ENCODE data around the gene AP4B1. TPM values are rescaled to one million over a fixed set of nuclear protein-coding genes. Genes with fewer than 3 reads are reported as not detected.

The AP4B1 gene
- total and polyA plus RNA-seq, 9 of the 15 experiments (the other 6 are each of a cell fraction or from before 2014, with no cell fraction given), result 15.8 to 36.5 (median 24.6) TPM

DNA sequence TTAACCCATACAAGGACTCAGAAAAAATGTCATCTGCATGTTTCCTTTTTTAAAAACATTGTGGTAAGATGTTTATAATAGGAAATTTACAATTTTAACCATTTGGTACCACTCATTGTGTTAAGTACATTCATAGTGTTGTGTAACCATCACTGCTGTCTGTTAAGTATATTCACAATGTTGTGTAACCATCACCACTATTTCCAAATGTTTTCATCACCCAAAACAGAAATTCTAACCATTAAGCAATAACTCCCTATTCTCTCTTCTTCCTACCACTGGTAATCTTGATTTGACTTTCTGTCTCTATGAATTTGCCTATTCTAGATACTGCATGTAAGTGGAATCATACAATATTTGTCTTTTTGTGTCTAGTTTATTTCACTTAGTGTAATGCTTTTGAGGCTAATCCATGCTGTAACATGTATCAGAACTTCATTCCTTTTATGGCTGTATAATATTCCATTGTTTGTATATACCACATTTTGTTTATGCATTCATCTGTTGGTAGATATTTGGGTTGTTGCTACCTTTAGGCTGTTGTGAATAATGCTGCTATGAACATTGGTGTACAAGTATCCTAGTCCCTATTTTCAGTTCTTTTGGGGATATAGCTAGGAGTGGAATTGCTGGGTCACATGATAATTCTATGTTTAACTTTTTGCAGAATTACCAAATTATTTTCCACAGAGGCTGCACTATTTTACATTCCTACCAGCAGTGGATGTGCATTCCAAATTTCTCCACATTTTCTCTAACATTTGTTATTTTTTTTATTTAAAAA, 38.6 kb upstream of the AP4B1 start (continued):
- TF ChIP-seq, protein P1, sequence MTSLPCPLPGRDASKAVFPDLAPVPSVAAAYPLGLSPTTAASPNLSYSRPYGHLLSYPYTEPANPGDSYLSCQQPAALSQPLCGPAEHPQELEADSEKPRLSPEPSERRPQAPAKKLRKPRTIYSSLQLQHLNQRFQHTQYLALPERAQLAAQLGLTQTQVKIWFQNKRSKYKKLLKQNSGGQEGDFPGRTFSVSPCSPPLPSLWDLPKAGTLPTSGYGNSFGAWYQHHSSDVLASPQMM (CRISPR knock-in tag; IDR thresholded peaks at IDR 0.05), result no peak
- TF ChIP-seq CEBPB (tag; IDR thresholded peaks at IDR 0.05) (peak; percentile 90), KDM5B (IDR thresholded peaks at IDR 0.05; ENCODE audit: insufficient replicate concordance, low read depth, low read length) (no peak), HNRNPL (IDR thresholded peaks at IDR 0.05; ENCODE audit: low read depth, low read length) (no peak), EP400 (IDR thresholded peaks at IDR 0.05) (0 out of 2 replicates have a peak, but pooled peaks have one; percentile 16), ZNF146 (CRISPR knock-in tag; IDR thresholded peaks at IDR 0.05; ENCODE audit: unreplicated experiment) (peak; percentile 15), TOE1 (IDR thresholded peaks at IDR 0.05; ENCODE audit: borderline replicate concordance) (no peak), TOE1 (CRISPR knock-in tag; IDR thresholded peaks at IDR 0.05; ENCODE audit: borderline replicate concordance, low read depth) (no peak), TSC22D4 (tag; IDR thresholded peaks at IDR 0.05) (no peak)
- TF ChIP-seq, protein P2, sequence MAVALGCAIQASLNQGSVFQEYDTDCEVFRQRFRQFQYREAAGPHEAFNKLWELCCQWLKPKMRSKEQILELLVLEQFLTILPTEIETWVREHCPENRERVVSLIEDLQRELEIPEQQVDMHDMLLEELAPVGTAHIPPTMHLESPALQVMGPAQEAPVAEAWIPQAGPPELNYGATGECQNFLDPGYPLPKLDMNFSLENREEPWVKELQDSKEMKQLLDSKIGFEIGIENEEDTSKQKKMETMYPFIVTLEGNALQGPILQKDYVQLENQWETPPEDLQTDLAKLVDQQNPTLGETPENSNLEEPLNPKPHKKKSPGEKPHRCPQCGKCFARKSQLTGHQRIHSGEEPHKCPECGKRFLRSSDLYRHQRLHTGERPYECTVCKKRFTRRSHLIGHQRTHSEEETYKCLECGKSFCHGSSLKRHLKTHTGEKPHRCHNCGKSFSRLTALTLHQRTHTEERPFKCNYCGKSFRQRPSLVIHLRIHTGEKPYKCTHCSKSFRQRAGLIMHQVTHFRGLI (CRISPR knock-in tag; IDR thresholded peaks at IDR 0.05), result no peak
- TF ChIP-seq, protein P3, sequence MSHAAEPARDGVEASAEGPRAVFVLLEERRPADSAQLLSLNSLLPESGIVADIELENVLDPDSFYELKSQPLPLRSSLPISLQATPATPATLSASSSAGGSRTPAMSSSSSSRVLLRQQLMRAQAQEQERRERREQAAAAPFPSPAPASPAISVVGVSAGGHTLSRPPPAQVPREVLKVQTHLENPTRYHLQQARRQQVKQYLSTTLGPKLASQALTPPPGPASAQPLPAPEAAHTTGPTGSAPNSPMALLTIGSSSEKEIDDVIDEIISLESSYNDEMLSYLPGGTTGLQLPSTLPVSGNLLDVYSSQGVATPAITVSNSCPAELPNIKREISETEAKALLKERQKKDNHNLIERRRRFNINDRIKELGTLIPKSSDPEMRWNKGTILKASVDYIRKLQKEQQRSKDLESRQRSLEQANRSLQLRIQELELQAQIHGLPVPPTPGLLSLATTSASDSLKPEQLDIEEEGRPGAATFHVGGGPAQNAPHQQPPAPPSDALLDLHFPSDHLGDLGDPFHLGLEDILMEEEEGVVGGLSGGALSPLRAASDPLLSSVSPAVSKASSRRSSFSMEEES (CRISPR knock-in tag; IDR thresholded peaks at IDR 0.05), result peak; percentile 31; the same call in 1 of the 2 replicates
- TF ChIP-seq, protein P4, sequence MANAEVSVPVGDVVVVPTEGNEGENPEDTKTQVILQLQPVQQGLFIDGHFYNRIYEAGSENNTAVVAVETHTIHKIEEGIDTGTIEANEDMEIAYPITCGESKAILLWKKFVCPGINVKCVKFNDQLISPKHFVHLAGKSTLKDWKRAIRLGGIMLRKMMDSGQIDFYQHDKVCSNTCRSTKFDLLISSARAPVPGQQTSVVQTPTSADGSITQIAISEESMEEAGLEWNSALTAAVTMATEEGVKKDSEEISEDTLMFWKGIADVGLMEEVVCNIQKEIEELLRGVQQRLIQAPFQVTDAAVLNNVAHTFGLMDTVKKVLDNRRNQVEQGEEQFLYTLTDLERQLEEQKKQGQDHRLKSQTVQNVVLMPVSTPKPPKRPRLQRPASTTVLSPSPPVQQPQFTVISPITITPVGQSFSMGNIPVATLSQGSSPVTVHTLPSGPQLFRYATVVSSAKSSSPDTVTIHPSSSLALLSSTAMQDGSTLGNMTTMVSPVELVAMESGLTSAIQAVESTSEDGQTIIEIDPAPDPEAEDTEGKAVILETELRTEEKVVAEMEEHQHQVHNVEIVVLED (CRISPR knock-in tag; IDR thresholded peaks at IDR 0.05), result no peak
- TF ChIP-seq, protein P5, sequence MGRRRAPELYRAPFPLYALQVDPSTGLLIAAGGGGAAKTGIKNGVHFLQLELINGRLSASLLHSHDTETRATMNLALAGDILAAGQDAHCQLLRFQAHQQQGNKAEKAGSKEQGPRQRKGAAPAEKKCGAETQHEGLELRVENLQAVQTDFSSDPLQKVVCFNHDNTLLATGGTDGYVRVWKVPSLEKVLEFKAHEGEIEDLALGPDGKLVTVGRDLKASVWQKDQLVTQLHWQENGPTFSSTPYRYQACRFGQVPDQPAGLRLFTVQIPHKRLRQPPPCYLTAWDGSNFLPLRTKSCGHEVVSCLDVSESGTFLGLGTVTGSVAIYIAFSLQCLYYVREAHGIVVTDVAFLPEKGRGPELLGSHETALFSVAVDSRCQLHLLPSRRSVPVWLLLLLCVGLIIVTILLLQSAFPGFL (CRISPR knock-in tag; IDR thresholded peaks at IDR 0.05), result no peak

Data from K562 (cell line).